Liver (tissue), 9 donors: Measurements from ENCODE around the gene HOMER1. TPM values are rescaled to one million over a fixed set of nuclear protein-coding genes. Genes with fewer than 3 reads are reported as not detected.

ENCODE experiments used
- DNase-seq: peaks from one replicate; pipeline ENCODE4 v3.0.0-alpha.2; 2017; ENCODE audit warnings: low spot score
- H3K27ac ChIP-seq, 2 donors: one replicate each; pipeline ENCODE4 v1.7.0; 2013; ENCODE audit warnings: inconsistent platforms in 2 of 2, low read length in 2 of 2, control low read depth in 1 of 2, low read depth in 1 of 2, mild to moderate bottlenecking in 1 of 2
- H3K27me3 ChIP-seq, 4 donors: one replicate each; pipeline versions ENCODE4 v1.6.1 to v1.7.0; 2013; ENCODE audit warnings: low read length in 3 of 4, inconsistent platforms in 1 of 4, mild to moderate bottlenecking in 1 of 4, moderate library complexity in 1 of 4; ENCODE audit not compliant: control insufficient read depth in 4 of 4, insufficient read depth in 4 of 4
- H3K36me3 ChIP-seq, 4 donors: one replicate each; pipeline versions ENCODE4 v1.6.1 to v1.7.0; 2013; ENCODE audit warnings: low read length in 3 of 4, mild to moderate bottlenecking in 3 of 4, low read depth in 1 of 4, moderate library complexity in 1 of 4; ENCODE audit not compliant: control insufficient read depth in 4 of 4, insufficient read depth in 3 of 4
- H3K4me1 ChIP-seq, 4 donors: one replicate each; pipeline versions ENCODE4 v1.6.1 to v1.7.0; 2013; ENCODE audit warnings: low read length in 3 of 4, mild to moderate bottlenecking in 3 of 4, moderate library complexity in 1 of 4; ENCODE audit not compliant: control insufficient read depth in 4 of 4, insufficient read depth in 4 of 4
- H3K4me3 ChIP-seq, 3 donors: one replicate each; pipeline versions ENCODE4 v1.6.1 to v1.7.0; 2013; ENCODE audit warnings: low read length in 3 of 3, control low read depth in 1 of 3, low read depth in 1 of 3, mild to moderate bottlenecking in 1 of 3
- H3K9ac ChIP-seq, 2 donors: one replicate each; pipeline ENCODE4 v1.7.0; 2013; ENCODE audit warnings: low read length in 2 of 2, mild to moderate bottlenecking in 2 of 2, moderate library complexity in 2 of 2, control low read depth in 1 of 2, low read depth in 1 of 2
- H3K9me3 ChIP-seq, 4 donors: one replicate each; pipeline versions ENCODE4 v1.6.1 to v1.7.0; 2013; ENCODE audit warnings: low read length in 3 of 4; ENCODE audit not compliant: control insufficient read depth in 4 of 4
- ATF3 ChIP-seq: IDR thresholded peaks from 2 replicates; pipeline ENCODE4 v1.6.1; 2016; ENCODE audit warnings: antibody characterized with exemption
- CTCF ChIP-seq: fragments of 150-350 bp; IDR thresholded peaks from 2 replicates; pipeline ENCODE4 v1.5.1; 2017; ENCODE audit warnings: improper control_type of control experiment, low read depth, low read length; ENCODE audit not compliant: missing input control
- EGR1 ChIP-seq, 2 donors: IDR thresholded peaks; 2 replicates each; pipeline ENCODE4 v1.6.1; 2016 to 2018; ENCODE audit warnings: antibody characterized with exemption in 2 of 2, low read depth in 2 of 2
- HNF4A ChIP-seq, 2 donors: conservative IDR thresholded peaks; 2 replicates each; pipeline ENCODE4 v1.6.1; 2016; ENCODE audit warnings: antibody characterized with exemption in 2 of 2, mild to moderate bottlenecking in 2 of 2
- HNF4G ChIP-seq: IDR thresholded peaks from 2 replicates; pipeline ENCODE4 v1.6.1; 2016; ENCODE audit warnings: antibody characterized with exemption
- JUND ChIP-seq, 2 donors: IDR thresholded peaks; 2 replicates each; pipeline ENCODE4 v1.6.1; 2016; ENCODE audit warnings: antibody characterized with exemption in 2 of 2
- MAX ChIP-seq: IDR thresholded peaks from 2 replicates; pipeline ENCODE4 v1.6.1; 2016; ENCODE audit warnings: antibody characterized with exemption
- NR2F2 ChIP-seq: IDR thresholded peaks from 2 replicates; pipeline ENCODE4 v1.6.1; 2016; ENCODE audit warnings: antibody characterized with exemption
- RAD21 ChIP-seq, 2 donors: IDR thresholded peaks; 2 replicates each; pipeline ENCODE4 v1.6.1; 2016; ENCODE audit warnings: antibody characterized with exemption in 2 of 2, mild to moderate bottlenecking in 2 of 2
- REST ChIP-seq: IDR thresholded peaks from 2 replicates; pipeline ENCODE4 v1.6.1; 2016; ENCODE audit warnings: antibody characterized with exemption, mild to moderate bottlenecking
- RXRA ChIP-seq, 2 donors: IDR thresholded peaks; 2 replicates each; pipeline ENCODE4 v1.6.1; 2017 to 2018; ENCODE audit warnings: antibody characterized with exemption in 2 of 2, mild to moderate bottlenecking in 1 of 2
- SP1 ChIP-seq: IDR thresholded peaks from 2 replicates; pipeline ENCODE4 v1.6.1; 2018; ENCODE audit warnings: antibody characterized with exemption, mild to moderate bottlenecking
- YY1 ChIP-seq: IDR thresholded peaks from 2 replicates; pipeline ENCODE4 v1.6.1; 2016; ENCODE audit warnings: antibody characterized with exemption, mild to moderate bottlenecking
- ZBTB33 ChIP-seq: IDR thresholded peaks from 2 replicates; pipeline ENCODE4 v1.6.1; 2016; ENCODE audit warnings: antibody characterized with exemption
- WGBS: extraction: QIAGEN DNeasy Blood & Tissue Kit; methylation state at CpG from one replicate; pipeline ENCODE4 v1.1.7; 2013; 5-methylcytosine and 5-hydroxymethylcytosine counted together
- polyA plus RNA-seq, 2 donors: library from polyadenylated mRNA; stranded (reverse) in 1 of 2; unstranded in 1 of 2; fragments of 200-250 nt in 1 of 2; fragments of >200 nt in 1 of 2; fragmentation: Nextera tagmentation in 1 of 2; extraction: Ambion mirVana in 1 of 2; gene quantifications; one replicate each; pipeline versions ENCODE4 v1.2.1 to v1.2.3, GENCODE V29; 2013 to 2015
- total RNA-seq, 2 donors: library from RNA; depleted of rRNA; stranded (reverse); fragments of >200 nt; gene quantifications; one replicate each; pipeline ENCODE4 v1.2.3, GENCODE V29; 2014
- donor health status: healthy.
- donor health status: healthy.
- donor health status: healthy.
- donor health status: healthy.
- donor health status: healthy.

Gene HOMER1
- total and polyA plus RNA-seq, 4 donors: 0.33 to 8.7 (median 1.2) TPM

GRCh38 chr5:79423296-79423695 lies 90.6 kb downstream of the HOMER1 start:
- WGBS: 78% methylated on average over 3 of the region's 3 CpGs
- no peak for TF ChIP-seq JUND (IDR thresholded peaks at IDR 0.05)
- TF ChIP-seq SP1: no peak
- TF ChIP-seq YY1: no peak
- no peak for TF ChIP-seq RAD21 (IDR thresholded peaks at IDR 0.05)
- no peak for TF ChIP-seq HNF4A (conservative IDR thresholded peaks at IDR 0.05)
- no peak for TF ChIP-seq ZBTB33
- Histone ChIP-seq H3K9ac (no peak overlapping the region), H3K4me1 (no peaks in the 10 kb centered on the region), H3K27me3 (no peaks in the 10 kb centered on the region), H3K27ac (no peak overlapping the region), H3K4me3 (no peak overlapping the region), H3K9me3 (no peaks in the 10 kb centered on the region), H3K36me3 (no peaks in the 10 kb centered on the region)
- no peak for DNase-seq

- TF ChIP-seq NR2F2 (no peak), ATF3 (no peak)
- Histone ChIP-seq H3K4me1 (no peaks in the 10 kb centered on the region), H3K27me3 (no peaks in the 10 kb centered on the region), H3K4me3 (no peak overlapping the region), H3K9ac (no peak overlapping the region), H3K9me3 (no peaks in the 10 kb centered on the region), H3K36me3 (no peaks in the 10 kb centered on the region), H3K27ac (no peak overlapping the region)
- whole genome bisulfite sequencing: 90% methylated on average over 3 of the region's 3 CpGs
- DNase-seq: no peak
Measured at GRCh38 chr5:79420248-79420647, 93.7 kb downstream of the HOMER1 start.

- H3K9me3 ChIP-seq: no peaks in the 10 kb centered on the region
- no peak overlapping the region for H3K4me3 ChIP-seq
- H3K36me3 ChIP-seq: no peaks in the 10 kb centered on the region
- no peak overlapping the region for H3K9ac ChIP-seq
- DNase-seq: no peak
- no peak overlapping the region for H3K27ac ChIP-seq
- 92% methylated on average over 5 of the region's 5 CpGs for WGBS
- no peaks in the 10 kb centered on the region for H3K27me3 ChIP-seq
- no peaks in the 10 kb centered on the region for H3K4me1 ChIP-seq
- TF ChIP-seq NR2F2 (no peak), HNF4G (no peak), ZBTB33 (no peak), MAX (no peak), ATF3 (no peak), EGR1 (IDR thresholded peaks at IDR 0.05; ENCODE audit: low read depth in 2 of 2) (no peak), CTCF (no peak), SP1 (no peak), REST (no peak), YY1 (no peak), RXRA (IDR thresholded peaks at IDR 0.05) (no peak), JUND (IDR thresholded peaks at IDR 0.05) (no peak), RAD21 (IDR thresholded peaks at IDR 0.05) (no peak)
Measured at GRCh38 chr5:79418276-79418675, 95.7 kb downstream of the HOMER1 start.
